ENCODE data around the gene MTIF3. TPM values are rescaled to one million over a fixed set of nuclear protein-coding genes. Genes with fewer than 3 reads are reported as not detected.

The MTIF3 gene
- total and polyA plus RNA-seq, 10 donors = 38.1 to 95.2 (median 60.0) TPM

DNA sequence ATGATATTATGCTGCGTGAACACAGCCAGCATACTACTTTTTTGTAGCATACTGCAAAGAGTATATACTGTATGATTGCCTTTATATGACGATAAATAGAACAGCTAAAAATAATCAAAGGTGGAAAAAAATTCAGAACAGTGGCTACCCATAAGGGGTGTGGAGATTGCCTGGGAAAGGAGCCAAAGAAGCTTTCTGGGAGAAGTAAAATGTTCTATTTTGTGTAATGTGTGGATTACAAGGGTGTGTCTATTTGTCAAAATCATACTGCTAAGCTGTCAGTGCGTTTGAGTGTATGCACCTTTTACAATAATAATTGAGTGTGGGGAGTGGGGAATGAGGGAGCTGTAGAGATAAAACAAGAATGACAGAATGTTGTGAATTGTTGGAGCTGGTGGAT, 45.2 kb upstream of the MTIF3 start:
- H3K36me3 ChIP-seq = no peaks in the 10 kb centered on the region
- H3K4me1 ChIP-seq = no peaks in the 10 kb centered on the region
- intact Hi-C loops (cut with DNase I; ENCODE audit: low total_unique reads) = no loop called here
- DNase-seq = no peak
- no peaks in the 10 kb centered on the region for H3K9me3 ChIP-seq
- no peak overlapping the region for H3K4me3 ChIP-seq
- TF ChIP-seq POLR2AphosphoS5 (IDR thresholded peaks at IDR 0.05) (no peak), POLR2A (IDR thresholded peaks at IDR 0.05) (no peak), CTCF (IDR thresholded peaks at IDR 0.05 in 8 of 11, conservative IDR thresholded peaks at IDR 0.05 in 3 of 11) (no peak)
- whole genome bisulfite sequencing, 5 donors = 83 to 90% (median 86%) methylated on average over 3 of the region's 3 CpGs
- H3K27me3 ChIP-seq (replicated peaks in 1 of 7) = no peaks in the 10 kb centered on the region
- no peak overlapping the region for H3K27ac ChIP-seq

DNA sequence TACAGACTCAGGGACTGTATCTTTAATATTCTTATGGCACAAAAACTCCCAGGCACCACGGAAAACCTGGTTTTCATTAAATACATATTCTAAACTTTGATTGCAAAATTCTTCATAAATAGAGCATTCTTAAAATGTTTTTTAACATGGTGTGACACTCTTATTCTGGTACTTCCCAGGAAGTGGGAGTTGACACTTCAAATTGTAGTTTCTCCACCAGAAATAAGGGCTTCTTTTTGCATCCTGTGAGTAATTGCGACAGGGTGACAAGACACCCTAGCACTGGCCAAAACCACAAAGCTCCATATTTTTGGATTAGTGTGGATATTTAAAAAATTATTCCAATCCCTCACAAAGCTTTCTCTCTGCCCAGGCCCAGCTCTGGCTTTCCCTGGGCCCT, 43.6 kb upstream of the MTIF3 start:
- no peak for DNase-seq

DNA sequence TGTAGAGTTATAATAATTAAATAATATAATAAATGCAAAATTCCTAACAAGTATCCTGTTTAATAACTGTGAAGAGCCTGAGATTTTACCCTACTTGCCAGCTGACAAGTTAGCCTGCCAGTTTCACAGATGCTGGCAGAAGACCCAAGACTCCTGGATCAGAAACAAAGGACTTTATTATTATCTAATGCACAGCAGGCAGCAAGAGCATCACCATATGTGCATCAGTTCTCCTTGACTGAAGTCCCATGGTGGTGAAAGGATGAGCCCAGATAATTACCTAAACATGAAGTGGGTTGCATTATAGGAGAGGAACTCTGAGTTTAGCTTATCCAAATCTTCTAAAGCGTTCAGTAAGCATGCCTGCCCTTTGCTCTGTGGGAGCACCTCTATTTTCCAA, 39.1 kb upstream of the MTIF3 start:
- Histone ChIP-seq H3K36me3 (no peaks in the 10 kb centered on the region), H3K4me3 (no peak overlapping the region), H3K4me1 (no peaks in the 10 kb centered on the region), H3K9me3 (no peaks in the 10 kb centered on the region), H3K27ac (no peak overlapping the region), H3K27me3 (replicated peaks in 1 of 7) (no peaks in the 10 kb centered on the region)
- TF ChIP-seq CTCF (IDR thresholded peaks at IDR 0.05 in 8 of 11, conservative IDR thresholded peaks at IDR 0.05 in 3 of 11) = no peak
- no peak for TF ChIP-seq POLR2A (IDR thresholded peaks at IDR 0.05)
- TF ChIP-seq POLR2AphosphoS5 (IDR thresholded peaks at IDR 0.05) = no peak
- no peak for DNase-seq
- 84 to 96% (median 91%) methylated on average over 1 of the region's 1 CpG for WGBS, 5 donors
- intact Hi-C loops (cut with DNase I; ENCODE audit: low total_unique reads) = no loop called here

More for the DNA sequence above, 43.6 kb upstream of the MTIF3 start:
- Histone ChIP-seq H3K4me1 (no peaks in the 10 kb centered on the region), H3K36me3 (no peaks in the 10 kb centered on the region), H3K9me3 (no peaks in the 10 kb centered on the region), H3K27me3 (replicated peaks in 1 of 7) (no peaks in the 10 kb centered on the region), H3K4me3 (no peak overlapping the region), H3K27ac (no peak overlapping the region)
- TF ChIP-seq POLR2A (IDR thresholded peaks at IDR 0.05) (no peak), POLR2AphosphoS5 (IDR thresholded peaks at IDR 0.05) (no peak), CTCF (IDR thresholded peaks at IDR 0.05 in 8 of 11, conservative IDR thresholded peaks at IDR 0.05 in 3 of 11) (no peak)
- WGBS, 5 donors = 59 to 80% (median 70%) methylated on average over 2 of the region's 2 CpGs
- intact Hi-C loops (cut with DNase I; ENCODE audit: low total_unique reads) = no loop called here

- TF ChIP-seq CTCF (IDR thresholded peaks at IDR 0.05 in 8 of 11, conservative IDR thresholded peaks at IDR 0.05 in 3 of 11) = no peak
- TF ChIP-seq POLR2A (IDR thresholded peaks at IDR 0.05) = no peak
- TF ChIP-seq POLR2AphosphoS5 (IDR thresholded peaks at IDR 0.05) = no peak
- no peak overlapping the region for H3K27ac ChIP-seq
- DNase-seq = no peak
- H3K36me3 ChIP-seq = no peaks in the 10 kb centered on the region
- peaks cover 0 to 12% (median 6%) of the 10 kb centered on the region in 6 donors for H3K4me1 ChIP-seq
- intact Hi-C loops (cut with DNase I; ENCODE audit: low total_unique reads) = no loop called here
- H3K4me3 ChIP-seq = no peak overlapping the region
- peaks cover 0 to 7% (median 0%) of the 10 kb centered on the region in 8 donors for H3K9me3 ChIP-seq
- 61 to 71% (median 61%) methylated on average over 5 of the region's 5 CpGs for WGBS, 5 donors
- no peaks in the 10 kb centered on the region for H3K27me3 ChIP-seq (replicated peaks in 1 of 7)
Observed at GRCh38 chr13:27487776-27488175, 37.4 kb upstream of the MTIF3 start.
